Tibial artery (tissue), 4 donors: ENCODE results near the gene TBC1D20.
"Not testable (repeated sequence)": the region's sequence is repeated elsewhere in the genome, so short reads cannot be mapped to it uniquely, and the experiment has no call there.

Experiments
- DNase-seq, 2 donors: peaks; one replicate each; pipeline ENCODE4 v3.0.0-alpha.2; 2019
- H3K27ac ChIP-seq, 2 donors: fragments of 200-600 bp; sonication (generic) in 1 of 2; 1 replicate in 1 of 2; 2 replicates in 1 of 2; pipeline ENCODE4 v1.5.1; 2018 to 2019; ENCODE audit warnings: mild to moderate bottlenecking in 1 of 2
- H3K27me3 ChIP-seq, 2 donors: fragments of 200-600 bp; sonication (generic) in 1 of 2; one replicate each; pipeline versions ENCODE4 v1.5.1 to v1.6.0; 2016 to 2019
- H3K36me3 ChIP-seq, 3 donors: fragments of 200-600 bp; sonication (generic) in 2 of 3; one replicate each; pipeline ENCODE4 v1.5.1; 2016 to 2019; ENCODE audit warnings: mild to moderate bottlenecking in 2 of 3
- H3K4me1 ChIP-seq, 4 donors: fragments of 200-600 bp; sonication (generic) in 2 of 4; 1 replicate in 3 of 4; 2 replicates in 1 of 4; pipeline ENCODE4 v1.5.1; 2016 to 2019
- H3K4me3 ChIP-seq, 2 donors: fragments of 200-600 bp; sonication (generic) in 1 of 2; 1 replicate in 1 of 2; 2 replicates in 1 of 2; pipeline ENCODE4 v1.5.1; 2018 to 2019; ENCODE audit warnings: mild to moderate bottlenecking in 2 of 2
- H3K9me3 ChIP-seq, 3 donors: fragments of 200-600 bp; sonication (generic) in 1 of 3; one replicate each; pipeline ENCODE4 v1.5.1; 2016 to 2019
- CTCF ChIP-seq, 2 experiments: fragments of 200-600 bp in 1 of 2; fragments of 450-650 bp in 1 of 2; IDR thresholded peaks; one replicate each; pipeline ENCODE4 v1.5.1; 2017 to 2019; ENCODE audit warnings: antibody characterized with exemption in 2 of 2, mild to moderate bottlenecking in 1 of 2, moderate library complexity in 1 of 2
- intact Hi-C: fragments of 100-400 bp; cut with DNase I; formaldehyde crosslinking; loops from one replicate; pipeline ENCODE4 v1.15.0; 2023; ENCODE audit warnings: low total_unique reads

Gene TBC1D20

GRCh38 chr20:396619-397431, 65.5 kb downstream of the TBC1D20 start:
- intact Hi-C loops = no loop called here
- Histone ChIP-seq H3K4me1 (no peaks in the 10 kb centered on the region), H3K27ac (no peak overlapping the region), H3K36me3 (peaks cover 0 to 40% (median 11%) of the 10 kb centered on the region in 3 donors), H3K4me3 (no peak overlapping the region), H3K27me3 (no peaks in the 10 kb centered on the region), H3K9me3 (no peaks in the 10 kb centered on the region)
- peak in 1 of 2 donors; percentile 34 for DNase-seq
- no peak for TF ChIP-seq CTCF (IDR thresholded peaks at IDR 0.05)

GRCh38 chr20:396252-396618, 66.1 kb downstream of the TBC1D20 start:
- peak in 1 of 2 donors; percentile 58 for DNase-seq
- Histone ChIP-seq H3K4me3 (no peak overlapping the region), H3K4me1 (no peaks in the 10 kb centered on the region), H3K36me3 (peaks cover 0 to 46% (median 14%) of the 10 kb centered on the region in 3 donors), H3K27ac (no peak overlapping the region), H3K9me3 (no peaks in the 10 kb centered on the region), H3K27me3 (no peaks in the 10 kb centered on the region)
- intact Hi-C loops = no loop called here
- TF ChIP-seq CTCF (IDR thresholded peaks at IDR 0.05) = no peak

- H3K4me1 ChIP-seq, DNase-seq, H3K4me3 ChIP-seq, H3K27ac ChIP-seq, H3K9me3 ChIP-seq, H3K27me3 ChIP-seq, intact Hi-C loops: not testable (repeated sequence)
- peaks cover 0 to 71% (median 25%) of the 10 kb centered on the region in 3 donors for H3K36me3 ChIP-seq
Measured at GRCh38 chr20:393296-393695, 69.0 kb downstream of the TBC1D20 start.

GRCh38 chr20:391041-391711, 71.2 kb downstream of the TBC1D20 start:
- Histone ChIP-seq H3K27ac (no peak overlapping the region), H3K27me3 (no peaks in the 10 kb centered on the region), H3K9me3 (no peaks in the 10 kb centered on the region), H3K4me1 (no peaks in the 10 kb centered on the region), H3K36me3 (peaks cover 0 to 61% (median 22%) of the 10 kb centered on the region in 3 donors), H3K4me3 (no peak overlapping the region)
- TF ChIP-seq CTCF (IDR thresholded peaks at IDR 0.05) = no peak
- no peak for DNase-seq
- intact Hi-C loops = no loop called here

- no peaks in the 10 kb centered on the region for H3K27me3 ChIP-seq
- H3K4me1 ChIP-seq = no peaks in the 10 kb centered on the region
- no peak for TF ChIP-seq CTCF (IDR thresholded peaks at IDR 0.05)
- no peak overlapping the region for H3K27ac ChIP-seq
- no peak overlapping the region for H3K4me3 ChIP-seq
- H3K36me3 ChIP-seq = peaks cover 0 to 48% (median 18%) of the 10 kb centered on the region in 3 donors
- no peak for DNase-seq
- intact Hi-C loops = loop anchor here (1.0 kb wide), 1 partner anchor 14 kb away; no protein-coding TSS in a partner anchor
- H3K9me3 ChIP-seq = no peaks in the 10 kb centered on the region
Measured at GRCh38 chr20:389220-389619, 73.1 kb downstream of the TBC1D20 start.
